ENCODE results near the gene AFP.

AFP gene

GRCh38 chr4:73481358-73481757 lies 45.3 kb downstream of the AFP start, which contains the start of gene AFM:
Gene AFM, plus strand, starts transcription at chr4:73481745. Its CDS starts 31 bp downstream, at chr4:73481776.
- WGBS (ENCODE audit: extremely low coverage, insufficient coverage, insufficient read length) = no CpG with 5 or more reads among the region's 2 CpGs

GRCh38 chr4:73485085-73485484 lies 49.1 kb downstream of the AFP start:
- H3K36me3 ChIP-seq (ENCODE audit: control insufficient read depth in 1 of 2, insufficient read depth in 2 of 2, low read length in 2 of 2) = no peaks in the 10 kb centered on the region
- no peak overlapping the region for H3K27ac ChIP-seq (ENCODE audit: low read depth, low read length)
- no peaks in the 10 kb centered on the region for H3K79me2 ChIP-seq (ENCODE audit: control insufficient read depth, insufficient read depth, low read length, poor library complexity)
- no peak overlapping the region for H4K8ac ChIP-seq (ENCODE audit: low read depth, low read length)
- no peak overlapping the region for H3K23ac ChIP-seq (ENCODE audit: low read length)
- H2BK120ac ChIP-seq (ENCODE audit: insufficient read depth, low read length, poor library complexity) = no peak overlapping the region
- no peak overlapping the region for H3K4me2 ChIP-seq (ENCODE audit: low read length)
- no peak overlapping the region for H3K4ac ChIP-seq (ENCODE audit: low read depth, low read length)
- no peak overlapping the region for H2AFZ ChIP-seq (ENCODE audit: insufficient read depth, low read length, poor library complexity)
- no peak overlapping the region for H3K18ac ChIP-seq (ENCODE audit: low read length)
- no peaks in the 10 kb centered on the region for H3K27me3 ChIP-seq (ENCODE audit: insufficient read depth, low read length)
- no peak overlapping the region for H4K91ac ChIP-seq (ENCODE audit: low read depth, low read length)
- H3K9me3 ChIP-seq (ENCODE audit: insufficient read depth, low read depth, low read length) = no peaks in the 10 kb centered on the region
- no peak overlapping the region for H2AK5ac ChIP-seq (ENCODE audit: low read length)
- no peak overlapping the region for H3K4me3 ChIP-seq (ENCODE audit: low read depth, low read length)
- H2BK12ac ChIP-seq (ENCODE audit: low read length) = no peak overlapping the region
- H2BK5ac ChIP-seq (ENCODE audit: low read depth, low read length, poor library complexity) = no peak overlapping the region
- no peak overlapping the region for H3K14ac ChIP-seq (ENCODE audit: low read length)
- H3K79me1 ChIP-seq (ENCODE audit: low read length) = no peaks in the 10 kb centered on the region
- no peak overlapping the region for H3K9ac ChIP-seq (ENCODE audit: low read length)
- DNase-seq = no peak
- no peak overlapping the region for H4K12ac ChIP-seq (ENCODE audit: low read depth, low read length)
- H3K4me1 ChIP-seq (ENCODE audit: control insufficient read depth in 1 of 2, insufficient read depth in 2 of 2, low read length in 2 of 2) = no peaks in the 10 kb centered on the region

More at GRCh38 chr4:73481358-73481757, 45.3 kb downstream of the AFP start, which contains the start of gene AFM:
- no peak within 1 kb of the TSS for H3K4me2 ChIP-seq (ENCODE audit: low read length)
- H2BK12ac ChIP-seq (ENCODE audit: low read length) = no peak within 1 kb of the TSS
- H3K9me3 ChIP-seq (ENCODE audit: insufficient read depth, low read depth, low read length) = peaks cover 6% of the 10 kb centered on the region
- no peak within 1 kb of the TSS for H3K23ac ChIP-seq (ENCODE audit: low read length)
- H4K12ac ChIP-seq (ENCODE audit: low read depth, low read length) = no peak within 1 kb of the TSS
- no peak within 1 kb of the TSS for H2BK5ac ChIP-seq (ENCODE audit: low read depth, low read length, poor library complexity)
- no peaks in the 10 kb centered on the region for H3K27me3 ChIP-seq (ENCODE audit: insufficient read depth, low read length)
- no peaks in the 10 kb centered on the region for H3K79me2 ChIP-seq (ENCODE audit: control insufficient read depth, insufficient read depth, low read length, poor library complexity)
- no peak for DNase-seq
- no peaks in the 10 kb centered on the region for H3K4me1 ChIP-seq (ENCODE audit: control insufficient read depth in 1 of 2, insufficient read depth in 2 of 2, low read length in 2 of 2)
- no peak within 1 kb of the TSS for H4K8ac ChIP-seq (ENCODE audit: low read depth, low read length)
- H3K27ac ChIP-seq (ENCODE audit: low read depth, low read length) = no peak within 1 kb of the TSS
- no peak within 1 kb of the TSS for H2AFZ ChIP-seq (ENCODE audit: insufficient read depth, low read length, poor library complexity)
- no peak within 1 kb of the TSS for H4K91ac ChIP-seq (ENCODE audit: low read depth, low read length)
- H2BK120ac ChIP-seq (ENCODE audit: insufficient read depth, low read length, poor library complexity) = no peak within 1 kb of the TSS
- no peak within 1 kb of the TSS for H3K9ac ChIP-seq (ENCODE audit: low read length)
- H3K36me3 ChIP-seq (ENCODE audit: control insufficient read depth in 1 of 2, insufficient read depth in 2 of 2, low read length in 2 of 2) = no peaks in the 10 kb centered on the region
- no peaks in the 10 kb centered on the region for H3K79me1 ChIP-seq (ENCODE audit: low read length)
- no peak within 1 kb of the TSS for H3K14ac ChIP-seq (ENCODE audit: low read length)
- no peak within 1 kb of the TSS for H3K18ac ChIP-seq (ENCODE audit: low read length)
- H3K4me3 ChIP-seq (ENCODE audit: low read depth, low read length) = no peak within 1 kb of the TSS
- no peak within 1 kb of the TSS for H2AK5ac ChIP-seq (ENCODE audit: low read length)
- H3K4ac ChIP-seq (ENCODE audit: low read depth, low read length) = no peak within 1 kb of the TSS

GRCh38 chr4:73485596-73485995 lies 49.6 kb downstream of the AFP start:
- Histone ChIP-seq H2BK120ac (ENCODE audit: insufficient read depth, low read length, poor library complexity) (no peak overlapping the region), H4K91ac (ENCODE audit: low read depth, low read length) (no peak overlapping the region), H2BK12ac (ENCODE audit: low read length) (no peak overlapping the region), H3K9me3 (ENCODE audit: insufficient read depth, low read depth, low read length) (no peaks in the 10 kb centered on the region), H3K14ac (ENCODE audit: low read length) (no peak overlapping the region), H3K23ac (ENCODE audit: low read length) (no peak overlapping the region), H3K9ac (ENCODE audit: low read length) (no peak overlapping the region), H3K18ac (ENCODE audit: low read length) (no peak overlapping the region), H2BK5ac (ENCODE audit: low read depth, low read length, poor library complexity) (no peak overlapping the region), H4K8ac (ENCODE audit: low read depth, low read length) (no peak overlapping the region), H2AFZ (ENCODE audit: insufficient read depth, low read length, poor library complexity) (no peak overlapping the region), H3K27me3 (ENCODE audit: insufficient read depth, low read length) (no peaks in the 10 kb centered on the region), H3K79me1 (ENCODE audit: low read length) (no peaks in the 10 kb centered on the region), H3K4me3 (ENCODE audit: low read depth, low read length) (no peak overlapping the region), H3K36me3 (ENCODE audit: control insufficient read depth in 1 of 2, insufficient read depth in 2 of 2, low read length in 2 of 2) (no peaks in the 10 kb centered on the region), H4K12ac (ENCODE audit: low read depth, low read length) (no peak overlapping the region), H3K27ac (ENCODE audit: low read depth, low read length) (no peak overlapping the region), H3K4ac (ENCODE audit: low read depth, low read length) (no peak overlapping the region), H3K4me1 (ENCODE audit: control insufficient read depth in 1 of 2, insufficient read depth in 2 of 2, low read length in 2 of 2) (no peaks in the 10 kb centered on the region), H3K4me2 (ENCODE audit: low read length) (no peak overlapping the region), H2AK5ac (ENCODE audit: low read length) (no peak overlapping the region), H3K79me2 (ENCODE audit: control insufficient read depth, insufficient read depth, low read length, poor library complexity) (no peaks in the 10 kb centered on the region)
- no peak for DNase-seq

- Histone ChIP-seq H3K4me3 (ENCODE audit: low read depth, low read length) (no peak overlapping the region), H3K79me1 (ENCODE audit: low read length) (no peaks in the 10 kb centered on the region), H4K8ac (ENCODE audit: low read depth, low read length) (no peak overlapping the region), H2BK12ac (ENCODE audit: low read length) (no peak overlapping the region), H4K12ac (ENCODE audit: low read depth, low read length) (no peak overlapping the region), H3K4ac (ENCODE audit: low read depth, low read length) (no peak overlapping the region), H4K91ac (ENCODE audit: low read depth, low read length) (no peak overlapping the region), H3K9ac (ENCODE audit: low read length) (no peak overlapping the region), H3K14ac (ENCODE audit: low read length) (no peak overlapping the region), H2AFZ (ENCODE audit: insufficient read depth, low read length, poor library complexity) (no peak overlapping the region), H3K79me2 (ENCODE audit: control insufficient read depth, insufficient read depth, low read length, poor library complexity) (no peaks in the 10 kb centered on the region), H3K27me3 (ENCODE audit: insufficient read depth, low read length) (no peaks in the 10 kb centered on the region), H3K23ac (ENCODE audit: low read length) (no peak overlapping the region), H3K27ac (ENCODE audit: low read depth, low read length) (no peak overlapping the region), H3K4me1 (ENCODE audit: control insufficient read depth in 1 of 2, insufficient read depth in 2 of 2, low read length in 2 of 2) (no peaks in the 10 kb centered on the region), H3K4me2 (ENCODE audit: low read length) (no peak overlapping the region), H2BK120ac (ENCODE audit: insufficient read depth, low read length, poor library complexity) (no peak overlapping the region), H3K18ac (ENCODE audit: low read length) (no peak overlapping the region), H3K36me3 (ENCODE audit: control insufficient read depth in 1 of 2, insufficient read depth in 2 of 2, low read length in 2 of 2) (no peaks in the 10 kb centered on the region), H3K9me3 (ENCODE audit: insufficient read depth, low read depth, low read length) (no peaks in the 10 kb centered on the region), H2BK5ac (ENCODE audit: low read depth, low read length, poor library complexity) (no peak overlapping the region), H2AK5ac (ENCODE audit: low read length) (no peak overlapping the region)
- no CpG with 5 or more reads among the region's 1 CpG for WGBS (ENCODE audit: extremely low coverage, insufficient coverage, insufficient read length)
- DNase-seq = no peak
Measured at GRCh38 chr4:73486497-73486896, 50.5 kb downstream of the AFP start.

All from trophoblast cell (in vitro differentiated cells and primary cell).